Esophagus squamous epithelium (tissue), 5 donors: ENCODE data around the gene GRAMD4. TPM values are rescaled to one million over a fixed set of nuclear protein-coding genes. Genes with fewer than 3 reads are reported as not detected.
A peak's percentile ranks its signal among the peaks of the same experiment; 100 is the strongest.

ENCODE experiments used
- DNase-seq: peaks from one replicate; lab custom pipeline; 2025; lab: John Stamatoyannopoulos, UW
- H3K27ac ChIP-seq, 4 donors: fragments of 200-600 bp; sonication (generic); one replicate each; pipeline ENCODE4 v1.5.1; 2016 to 2019; ENCODE audit warnings: mild to moderate bottlenecking in 1 of 4
- H3K27me3 ChIP-seq, 4 donors: fragments of 200-600 bp; sonication (generic); 1 replicate in 3 of 4; 2 replicates in 1 of 4; pipeline versions ENCODE4 v1.5.1 to v1.6.0; 2017 to 2021; ENCODE audit warnings: antibody characterized with exemption in 1 of 4
- H3K36me3 ChIP-seq, 3 donors: fragments of 200-600 bp; sonication (generic); one replicate each; pipeline ENCODE4 v1.5.1; 2016 to 2019
- H3K4me1 ChIP-seq, 3 donors: fragments of 200-600 bp; sonication (generic); one replicate each; pipeline ENCODE4 v1.5.1; 2017 to 2019
- H3K4me3 ChIP-seq, 4 donors: fragments of 200-600 bp; sonication (generic); 1 replicate in 3 of 4; 2 replicates in 1 of 4; pipeline ENCODE4 v1.5.1; 2016 to 2019; ENCODE audit warnings: mild to moderate bottlenecking in 2 of 4, moderate library complexity in 1 of 4
- H3K9me3 ChIP-seq, 3 donors: fragments of 200-600 bp; sonication (generic); one replicate each; pipeline ENCODE4 v1.5.1; 2016 to 2019
- POLR2A ChIP-seq, 4 donors: fragments of 450-650 bp; IDR thresholded peaks; one replicate each; pipeline ENCODE4 v1.6.1; 2017; ENCODE audit warnings: antibody characterized with exemption in 4 of 4, mild to moderate bottlenecking in 4 of 4, moderate library complexity in 3 of 4
- WGBS, 2 donors: methylation state at CpG; one replicate each; pipeline ENCODE4 v1.1.5; 2018; 5-methylcytosine and 5-hydroxymethylcytosine counted together
- intact Hi-C: fragments of 100-400 bp; cut with DNase I; formaldehyde crosslinking; loops from one replicate; pipeline ENCODE4 v1.15.0; 2022
- total RNA-seq, 4 donors: library from RNA; depleted of rRNA; stranded (reverse); fragments of >200 nt; gene quantifications; one replicate each; pipeline ENCODE4 v1.1.0, GENCODE V29; 2016
- TF ChIP-seq, protein P1 (sequence below), 6 experiments: fragments of 450-650 bp in 4 of 6; fragments of 200-600 bp in 2 of 6; sonication (generic) in 2 of 6; IDR thresholded peaks; one replicate each; pipeline ENCODE4 v1.5.1; 2016 to 2019; ENCODE audit warnings: antibody characterized with exemption in 6 of 6, mild to moderate bottlenecking in 4 of 6, moderate library complexity in 4 of 6
- donor health status: DM: yes; HTN: yes; CAD: no.

GRAMD4 gene
- total RNA-seq, 4 donors from 2014 or later = 27.0 to 122 (median 33.3) TPM

DNA sequence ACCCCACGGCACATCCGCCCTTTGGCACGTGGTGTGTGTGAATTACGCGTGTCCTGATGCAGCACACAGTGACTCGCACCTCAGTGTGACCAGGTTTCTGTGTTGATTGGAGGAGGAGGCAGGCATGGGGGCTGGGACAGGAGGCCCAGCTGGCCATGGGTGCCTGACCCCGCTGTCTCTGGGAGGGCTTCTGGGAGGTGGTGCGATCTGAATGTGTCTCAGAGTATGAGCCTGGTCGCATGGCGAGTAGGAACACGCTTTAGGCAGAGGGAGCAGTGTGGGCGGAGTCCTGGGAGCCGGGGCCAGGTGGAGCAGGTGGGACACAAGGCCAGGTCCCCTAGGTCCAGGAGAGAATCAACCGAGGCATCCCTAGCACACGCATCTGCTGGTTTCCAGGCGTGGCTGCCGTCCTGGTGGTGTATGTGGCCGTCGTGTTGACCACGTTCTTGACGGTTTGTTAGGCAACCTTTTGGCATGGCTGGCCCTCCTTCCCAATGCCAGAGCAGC is 5.7 kb downstream of the GRAMD4 start:
- intact Hi-C loops = no loop called here
- H3K27ac ChIP-seq = peak overlapping the region in 3 of 4 donors; percentile 82 to 88 (median 84)
- peaks cover 0 to 38% (median 0%) of the 10 kb centered on the region in 3 donors for H3K36me3 ChIP-seq
- DNase-seq = no peak
- no peaks in the 10 kb centered on the region for H3K27me3 ChIP-seq
- H3K4me3 ChIP-seq = no peak overlapping the region
- 64 to 77% methylated on average over 8 to 9 of the region's 21 CpGs for WGBS, 2 donors
- no peak for TF ChIP-seq POLR2A (IDR thresholded peaks at IDR 0.05)
- TF ChIP-seq, protein P1, sequence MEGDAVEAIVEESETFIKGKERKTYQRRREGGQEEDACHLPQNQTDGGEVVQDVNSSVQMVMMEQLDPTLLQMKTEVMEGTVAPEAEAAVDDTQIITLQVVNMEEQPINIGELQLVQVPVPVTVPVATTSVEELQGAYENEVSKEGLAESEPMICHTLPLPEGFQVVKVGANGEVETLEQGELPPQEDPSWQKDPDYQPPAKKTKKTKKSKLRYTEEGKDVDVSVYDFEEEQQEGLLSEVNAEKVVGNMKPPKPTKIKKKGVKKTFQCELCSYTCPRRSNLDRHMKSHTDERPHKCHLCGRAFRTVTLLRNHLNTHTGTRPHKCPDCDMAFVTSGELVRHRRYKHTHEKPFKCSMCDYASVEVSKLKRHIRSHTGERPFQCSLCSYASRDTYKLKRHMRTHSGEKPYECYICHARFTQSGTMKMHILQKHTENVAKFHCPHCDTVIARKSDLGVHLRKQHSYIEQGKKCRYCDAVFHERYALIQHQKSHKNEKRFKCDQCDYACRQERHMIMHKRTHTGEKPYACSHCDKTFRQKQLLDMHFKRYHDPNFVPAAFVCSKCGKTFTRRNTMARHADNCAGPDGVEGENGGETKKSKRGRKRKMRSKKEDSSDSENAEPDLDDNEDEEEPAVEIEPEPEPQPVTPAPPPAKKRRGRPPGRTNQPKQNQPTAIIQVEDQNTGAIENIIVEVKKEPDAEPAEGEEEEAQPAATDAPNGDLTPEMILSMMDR (IDR thresholded peaks at IDR 0.05) = no peak
- no peaks in the 10 kb centered on the region for H3K9me3 ChIP-seq
- peaks cover 26 to 62% (median 37%) of the 10 kb centered on the region in 3 donors for H3K4me1 ChIP-seq

DNA sequence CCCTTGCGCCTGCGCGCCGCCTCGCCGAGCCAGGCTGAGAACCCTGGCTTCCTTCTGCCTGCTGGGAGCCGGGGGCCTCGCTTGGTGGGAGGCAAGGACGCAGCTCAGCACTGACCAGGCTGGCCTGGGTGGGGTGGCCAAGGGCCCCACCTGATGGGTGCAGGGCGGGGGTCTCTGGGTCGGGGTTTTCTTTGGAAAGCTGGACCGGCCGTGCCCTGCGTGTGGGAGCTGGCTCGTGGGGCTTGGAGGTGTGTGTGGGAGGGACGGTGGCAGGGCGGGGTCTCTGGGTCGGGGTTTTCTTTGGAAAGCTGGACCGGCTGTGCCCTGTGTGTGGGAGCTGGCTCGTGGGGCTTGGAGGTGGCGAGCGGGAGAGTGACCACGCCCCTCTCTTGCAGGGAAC is 6.2 kb downstream of the GRAMD4 start:
- peaks cover 26 to 57% (median 34%) of the 10 kb centered on the region in 3 donors for H3K4me1 ChIP-seq
- intact Hi-C loops = no loop called here
- H3K9me3 ChIP-seq = no peaks in the 10 kb centered on the region
- peaks cover 0 to 42% (median 0%) of the 10 kb centered on the region in 3 donors for H3K36me3 ChIP-seq
- no CpG with 5 or more reads among the region's 23 CpGs for WGBS, 2 donors
- no peaks in the 10 kb centered on the region for H3K27me3 ChIP-seq
- peak overlapping the region in 3 of 4 donors; percentile 82 to 88 (median 84) for H3K27ac ChIP-seq
- TF ChIP-seq, protein P1 (IDR thresholded peaks at IDR 0.05) = no peak
- no peak for TF ChIP-seq POLR2A (IDR thresholded peaks at IDR 0.05)
- DNase-seq = no peak
- H3K4me3 ChIP-seq = no peak overlapping the region

DNA sequence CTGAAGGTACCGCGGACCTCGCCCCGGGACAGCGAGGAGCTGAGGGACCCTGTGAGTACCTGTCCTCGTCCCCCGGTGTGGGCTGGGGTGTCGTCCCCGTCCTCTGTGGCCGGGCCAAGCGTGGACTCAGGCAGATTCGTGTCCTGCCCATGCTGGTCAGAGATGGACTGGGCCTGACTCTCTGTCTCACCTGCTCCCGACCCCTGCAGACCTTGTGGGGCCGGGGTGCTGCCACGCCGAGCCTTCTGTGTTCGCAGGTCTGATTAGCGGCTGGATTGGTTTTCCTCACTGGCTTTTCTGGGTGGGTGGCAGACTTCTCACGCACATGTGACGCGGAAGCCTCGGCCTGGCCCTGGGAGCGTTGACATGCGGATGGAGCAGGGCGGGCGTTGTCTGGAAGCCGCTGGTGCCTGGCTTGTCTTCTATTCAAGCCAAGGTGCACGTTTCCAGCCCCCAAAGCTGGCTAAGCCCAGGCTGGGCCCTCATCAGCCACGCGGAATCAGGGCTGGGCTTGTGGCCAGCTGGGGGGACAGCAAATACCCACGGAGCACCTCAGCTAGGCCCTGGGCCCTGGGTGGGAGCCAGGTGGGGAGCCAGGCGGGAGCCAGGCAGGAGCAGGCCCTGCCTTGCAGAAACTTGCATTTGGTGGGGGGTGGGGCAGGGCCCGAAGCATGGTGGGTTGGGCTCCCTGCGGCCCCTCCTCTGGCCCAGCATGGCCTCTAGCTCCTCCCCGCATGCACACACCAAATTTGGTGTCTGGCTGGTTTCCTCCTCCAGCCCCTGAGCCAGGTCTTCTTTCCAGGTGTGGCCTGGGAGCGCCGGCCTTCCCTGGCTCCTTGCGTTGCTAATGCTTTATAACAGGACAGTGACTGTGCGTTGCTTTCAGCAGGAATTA is 7.0 kb downstream of the GRAMD4 start:
- no peak for DNase-seq
- peak overlapping the region; percentile 69 to 88 (median 83) for H3K27ac ChIP-seq
- WGBS, 2 donors = 63 to 65% methylated on average over 6 to 7 of the region's 39 CpGs
- H3K36me3 ChIP-seq = peaks cover 0 to 42% (median 0%) of the 10 kb centered on the region in 3 donors
- no peak overlapping the region for H3K4me3 ChIP-seq
- H3K9me3 ChIP-seq = no peaks in the 10 kb centered on the region
- intact Hi-C loops = no loop called here
- H3K4me1 ChIP-seq = peaks cover 20 to 51% (median 29%) of the 10 kb centered on the region in 3 donors
- no peak for TF ChIP-seq POLR2A (IDR thresholded peaks at IDR 0.05)
- TF ChIP-seq, protein P1 (IDR thresholded peaks at IDR 0.05) = no peak
- no peaks in the 10 kb centered on the region for H3K27me3 ChIP-seq

DNA sequence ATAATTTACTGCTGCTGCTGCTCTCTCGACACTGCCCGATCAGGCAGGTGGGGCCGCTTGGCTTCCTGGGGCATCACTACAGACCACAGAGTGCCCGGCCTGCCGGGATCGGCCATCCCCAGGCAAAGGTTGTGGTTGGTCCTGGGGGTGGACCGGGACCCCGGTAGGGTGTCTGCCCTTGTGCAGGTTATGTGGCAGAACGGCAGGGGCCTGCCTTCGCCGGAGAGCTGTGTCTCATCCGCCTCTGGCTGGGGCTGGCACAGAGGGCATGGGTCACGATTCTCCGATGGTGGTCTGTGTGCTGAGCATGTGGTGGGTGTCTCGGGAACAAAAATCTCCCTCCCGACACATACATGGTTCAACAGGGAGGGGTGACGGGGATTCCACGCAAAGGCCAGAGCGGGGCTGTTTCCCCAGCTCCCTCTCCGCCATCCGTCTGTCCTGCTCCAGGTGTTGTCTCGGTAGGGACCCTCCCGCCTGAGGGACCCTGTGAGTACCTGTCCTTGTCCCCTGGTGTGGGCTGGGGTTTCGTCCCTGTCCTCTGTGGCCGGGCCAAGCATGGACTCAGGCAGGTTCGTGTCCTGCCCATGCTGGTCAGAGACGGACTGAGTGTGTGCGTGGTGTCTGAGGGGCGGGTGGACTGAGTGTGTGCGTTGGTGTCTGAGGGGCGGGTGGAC is 7.8 kb downstream of the GRAMD4 start:
- intact Hi-C loops = no loop called here
- no peak for DNase-seq
- H3K27me3 ChIP-seq = no peaks in the 10 kb centered on the region
- no peak overlapping the region for H3K4me3 ChIP-seq
- WGBS, 2 donors = 50 to 86% methylated on average over 2 to 15 of the region's 31 CpGs
- peaks cover 27 to 53% (median 34%) of the 10 kb centered on the region in 3 donors for H3K4me1 ChIP-seq
- H3K27ac ChIP-seq = peak overlapping the region; percentile 64 to 88 (median 70)
- H3K36me3 ChIP-seq = peaks cover 0 to 42% (median 0%) of the 10 kb centered on the region in 3 donors
- no peak for TF ChIP-seq POLR2A (IDR thresholded peaks at IDR 0.05)
- TF ChIP-seq, protein P1 (IDR thresholded peaks at IDR 0.05) = no peak
- H3K9me3 ChIP-seq = no peaks in the 10 kb centered on the region
